Right lobe of liver (tissue), 6 donors: ENCODE results near the gene GCG. TPM values are rescaled to one million over a fixed set of nuclear protein-coding genes. Genes with fewer than 3 reads are reported as not detected.

Experiments used
- ATAC-seq, 4 donors: fragments of 200-7000 bp; cut with Tn5 transposase; one replicate each; pipeline ENCODE4 v1.9.1; 2020; ENCODE audit warnings: mild to moderate bottlenecking in 4 of 4, moderate library complexity in 4 of 4
- DNase-seq, 3 donors: peaks; one replicate each; pipeline ENCODE4 v3.0.0-alpha.2; 2020
- H3K27ac ChIP-seq, 3 donors: fragments of 200-600 bp; one replicate each; pipeline ENCODE4 v1.8.0; 2022
- H3K27me3 ChIP-seq, 2 donors: fragments of 200-600 bp; one replicate each; pipeline ENCODE4 v1.8.0; 2022
- H3K36me3 ChIP-seq, 4 donors: fragments of 200-600 bp; sonication (generic) in 1 of 4; one replicate each; pipeline versions ENCODE4 v1.5.1 to v1.8.0; 2017 to 2022; ENCODE audit warnings: control low read depth in 1 of 4
- H3K4me1 ChIP-seq, 4 donors: fragments of 200-600 bp; sonication (generic) in 1 of 4; one replicate each; pipeline versions ENCODE4 v1.5.1 to v1.8.0; 2017 to 2022; ENCODE audit warnings: control low read depth in 1 of 4
- H3K4me3 ChIP-seq, 3 donors: fragments of 200-600 bp; one replicate each; pipeline ENCODE4 v1.8.0; 2022
- H3K9me3 ChIP-seq, 4 donors: fragments of 200-600 bp; sonication (generic) in 1 of 4; one replicate each; pipeline versions ENCODE4 v1.5.1 to v1.8.0; 2017 to 2022; ENCODE audit warnings: control low read depth in 1 of 4
- CTCF ChIP-seq, 4 donors: fragments of 200-600 bp in 3 of 4; fragments of 450-650 bp in 1 of 4; IDR thresholded peaks; one replicate each; pipeline versions ENCODE4 v1.5.1 to v1.8.0; 2016 to 2022; ENCODE audit warnings: antibody characterized with exemption in 4 of 4, mild to moderate bottlenecking in 2 of 4
- POLR2A ChIP-seq: fragments of 450-650 bp; IDR thresholded peaks from one replicate; pipeline ENCODE4 v1.6.1; 2017; ENCODE audit warnings: antibody characterized with exemption, mild to moderate bottlenecking
- WGBS: methylation state at CpG from one replicate; pipeline ENCODE4 v1.1.6; 2018; ENCODE audit warnings: low coverage, low lambda C conversion rate; ENCODE audit not compliant: insufficient coverage; ENCODE audit errors: missing lambda C conversion rate; 5-methylcytosine and 5-hydroxymethylcytosine counted together
- intact Hi-C, 2 donors: fragments of 100-400 bp; cut with DNase I; formaldehyde crosslinking; loops; one replicate each; pipeline versions ENCODE4 v1.11.2 to v1.14.1; 2022
- total RNA-seq, 6 experiments: library from RNA; depleted of rRNA in 2 of 6; stranded (reverse); fragments of >200 nt in 2 of 6; fragmentation: NEBNext Ultra II Directional in 3 of 6; extraction: Animal tissue kit (Norgen Biotek cat#: 25700) in 3 of 6; gene quantifications; one replicate each; pipeline versions ENCODE4 v1.1.0 to v1.2.4, GENCODE V29; 2016 to 2023
- donor health status: DM: no; HTN: yes; CAD: no.
- donor health status: DM: no; HTN: no; CAD: no.
- donor health status: DM: no; HTN: no; CAD: no.
- donor health status: DM: no; HTN: yes; CAD: no.
- donor health status: DM: no; HTN: yes; CAD: no.

Gene GCG
- total RNA-seq, 6 experiments from 2014 or later, result not detected

- ATAC-seq (peak; percentile 90 to 97 (median 94)), DNase-seq (peak in 1 of 3 donors; percentile 69)
- Histone ChIP-seq H3K9me3 (no peaks in the 10 kb centered on the region), H3K4me3 (no peak overlapping the region), H3K27me3 (no peaks in the 10 kb centered on the region), H3K36me3 (no peaks in the 10 kb centered on the region), H3K4me1 (peaks cover 0 to 31% (median 6%) of the 10 kb centered on the region in 4 donors), H3K27ac (peak overlapping the region in 1 of 3 donors; percentile 0)
- WGBS, result 8% methylated on average over 1 of the region's 1 CpG
- TF ChIP-seq CTCF (IDR thresholded peaks at IDR 0.05), result no peak
- TF ChIP-seq POLR2A, result no peak
- intact Hi-C loops, result no loop called here
Measured at GRCh38 chr2:162113776-162114168, 38.3 kb downstream of the GCG start.

GRCh38 chr2:162113088-162113775 is 38.8 kb downstream of the GCG start:
- DNase-seq (no peak), ATAC-seq (peak in 1 of 4 donors; percentile 13)
- Histone ChIP-seq H3K27me3 (no peaks in the 10 kb centered on the region), H3K4me1 (peaks cover 0 to 26% (median 6%) of the 10 kb centered on the region in 4 donors), H3K27ac (peak overlapping the region in 1 of 3 donors; percentile 0), H3K4me3 (no peak overlapping the region), H3K36me3 (no peaks in the 10 kb centered on the region), H3K9me3 (no peaks in the 10 kb centered on the region)
- TF ChIP-seq CTCF (IDR thresholded peaks at IDR 0.05) (no peak), POLR2A (no peak)
- 67% methylated on average over 3 of the region's 3 CpGs for WGBS
- intact Hi-C loops, result no loop called here

- Histone ChIP-seq H3K4me3 (no peak overlapping the region), H3K27ac (peak overlapping the region in 2 of 3 donors; percentile 13 to 49), H3K4me1 (peaks cover 0 to 22% (median 6%) of the 10 kb centered on the region in 4 donors), H3K27me3 (no peaks in the 10 kb centered on the region), H3K36me3 (no peaks in the 10 kb centered on the region), H3K9me3 (no peaks in the 10 kb centered on the region)
- ATAC-seq, result peak; percentile 31 to 57 (median 43)
- WGBS, result 66% methylated on average over 5 of the region's 5 CpGs
- DNase-seq, result no peak
- intact Hi-C loops, result no loop called here
- TF ChIP-seq POLR2A, result no peak
- no peak for TF ChIP-seq CTCF (IDR thresholded peaks at IDR 0.05)
Measured at GRCh38 chr2:162111958-162112850, 39.8 kb downstream of the GCG start.

GRCh38 chr2:162107361-162107901 is 44.6 kb downstream of the GCG start:
- no peaks in the 10 kb centered on the region for H3K9me3 ChIP-seq
- intact Hi-C loops, result no loop called here
- TF ChIP-seq CTCF (IDR thresholded peaks at IDR 0.05) (no peak), POLR2A (no peak)
- H3K27ac ChIP-seq, result no peak overlapping the region
- DNase-seq (no peak), ATAC-seq (no peak)
- peaks cover 0 to 5% (median under 1%) of the 10 kb centered on the region in 4 donors for H3K4me1 ChIP-seq
- 57% methylated on average over 4 of the region's 4 CpGs for whole genome bisulfite sequencing
- H3K36me3 ChIP-seq, result no peaks in the 10 kb centered on the region
- H3K27me3 ChIP-seq, result no peaks in the 10 kb centered on the region
- H3K4me3 ChIP-seq, result no peak overlapping the region
